ENCODE results near the gene ZDHHC19. TPM values are rescaled to one million over a fixed set of nuclear protein-coding genes. Genes with fewer than 3 reads are reported as not detected.

The ZDHHC19 gene
- total RNA-seq, 1 donor from 2014 or later, result not detected

DNA sequence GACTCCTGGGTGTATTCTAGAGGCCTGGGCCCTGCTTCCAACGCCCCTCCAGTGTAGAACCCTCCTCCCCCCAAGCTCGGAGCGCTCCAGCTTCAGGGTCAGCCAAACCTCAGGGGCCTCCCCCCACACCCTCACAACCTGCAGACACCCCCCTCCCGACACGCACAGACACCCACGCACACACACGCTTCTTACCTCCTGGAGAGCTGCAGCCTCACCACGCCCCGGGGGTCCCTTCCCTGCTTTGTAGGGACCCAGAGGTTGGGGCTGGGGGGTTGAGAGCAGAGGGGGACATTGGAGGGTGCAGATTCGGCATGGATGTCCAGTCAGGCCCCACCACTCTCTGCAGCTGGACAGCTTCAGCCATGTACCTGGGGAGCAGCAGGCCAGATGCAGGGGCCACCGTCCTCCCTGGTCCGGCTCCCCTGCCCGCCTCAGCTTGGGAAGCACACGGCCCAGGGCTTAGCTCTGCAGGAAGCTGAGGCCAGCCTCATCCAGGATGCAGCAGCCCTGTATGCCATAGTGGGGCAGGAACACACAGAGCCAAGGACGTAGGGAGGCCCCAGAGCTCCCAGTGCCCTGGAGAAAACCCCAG, 13.0 kb downstream of the ZDHHC19 start:
- Mint-ChIP-seq H3K4me3 (ENCODE audit: unreplicated experiment) (no peak overlapping the region), H3K36me3 (ENCODE audit: low read depth, unreplicated experiment) (no peaks in the 10 kb centered on the region), H3K9me3 (ENCODE audit: unreplicated experiment) (no peaks in the 10 kb centered on the region), H3K27me3 (ENCODE audit: low read depth, unreplicated experiment) (peaks cover 9% of the 10 kb centered on the region), H3K27ac (ENCODE audit: unreplicated experiment) (no peak overlapping the region), H3K4me1 (ENCODE audit: low read depth, unreplicated experiment) (no peaks in the 10 kb centered on the region)
- H3K9me3 ChIP-seq (ENCODE audit: insufficient read depth, low read depth, low read length), result no peaks in the 10 kb centered on the region
- H3K79me2 ChIP-seq (ENCODE audit: insufficient read depth, low read length), result no peaks in the 10 kb centered on the region
- no peak overlapping the region for H3K4me2 ChIP-seq (ENCODE audit: low read length)
- no peaks in the 10 kb centered on the region for H3K27me3 ChIP-seq (ENCODE audit: insufficient read depth, low read length)
- TF ChIP-seq EZH2 (IDR thresholded peaks at IDR 0.05; ENCODE audit: insufficient read depth, low read length), result no peak
- TF ChIP-seq, protein P1, sequence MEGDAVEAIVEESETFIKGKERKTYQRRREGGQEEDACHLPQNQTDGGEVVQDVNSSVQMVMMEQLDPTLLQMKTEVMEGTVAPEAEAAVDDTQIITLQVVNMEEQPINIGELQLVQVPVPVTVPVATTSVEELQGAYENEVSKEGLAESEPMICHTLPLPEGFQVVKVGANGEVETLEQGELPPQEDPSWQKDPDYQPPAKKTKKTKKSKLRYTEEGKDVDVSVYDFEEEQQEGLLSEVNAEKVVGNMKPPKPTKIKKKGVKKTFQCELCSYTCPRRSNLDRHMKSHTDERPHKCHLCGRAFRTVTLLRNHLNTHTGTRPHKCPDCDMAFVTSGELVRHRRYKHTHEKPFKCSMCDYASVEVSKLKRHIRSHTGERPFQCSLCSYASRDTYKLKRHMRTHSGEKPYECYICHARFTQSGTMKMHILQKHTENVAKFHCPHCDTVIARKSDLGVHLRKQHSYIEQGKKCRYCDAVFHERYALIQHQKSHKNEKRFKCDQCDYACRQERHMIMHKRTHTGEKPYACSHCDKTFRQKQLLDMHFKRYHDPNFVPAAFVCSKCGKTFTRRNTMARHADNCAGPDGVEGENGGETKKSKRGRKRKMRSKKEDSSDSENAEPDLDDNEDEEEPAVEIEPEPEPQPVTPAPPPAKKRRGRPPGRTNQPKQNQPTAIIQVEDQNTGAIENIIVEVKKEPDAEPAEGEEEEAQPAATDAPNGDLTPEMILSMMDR (IDR thresholded peaks at IDR 0.05; ENCODE audit: insufficient read depth, low read depth, low read length), result no peak
- no peaks in the 10 kb centered on the region for H4K20me1 ChIP-seq (ENCODE audit: insufficient read depth, low read length)
- H3K27ac ChIP-seq (ENCODE audit: low read depth, low read length), result no peak overlapping the region
- no peak for FAIRE-seq
- H2AFZ ChIP-seq (ENCODE audit: low read depth, low read length), result no peak overlapping the region
- no peak overlapping the region for H3K9ac ChIP-seq (ENCODE audit: low read length)
- H3K4me3 ChIP-seq (ENCODE audit: insufficient read depth, low read depth, low read length), result no peak overlapping the region
- H3K4me1 ChIP-seq (ENCODE audit: insufficient read depth, low read length), result peaks cover 5% of the 10 kb centered on the region
- DNase-seq (ENCODE audit: low read depth), result no peak
- no peaks in the 10 kb centered on the region for H3K36me3 ChIP-seq (ENCODE audit: insufficient read depth, low read length)

DNA sequence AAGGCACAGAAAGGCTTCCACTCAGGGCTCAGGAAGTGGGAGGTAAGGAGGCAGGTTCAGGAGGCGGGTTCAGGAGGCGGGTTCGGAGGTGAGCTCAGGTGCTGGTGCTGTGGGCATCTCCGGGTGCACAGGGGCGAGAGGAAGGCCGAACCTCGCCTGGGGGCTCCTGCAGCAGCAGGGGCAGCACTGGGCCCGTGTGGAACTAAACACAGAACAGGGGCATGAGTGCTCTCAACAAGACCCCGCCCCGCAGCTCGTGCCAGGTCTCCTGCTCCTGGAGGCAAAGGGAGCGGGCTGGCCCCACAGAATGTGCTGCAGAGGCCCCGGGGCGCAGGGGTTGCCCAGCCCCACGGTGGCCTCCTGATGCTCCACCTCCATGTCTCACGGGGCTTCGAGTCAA, 13.7 kb downstream of the ZDHHC19 start:
- Mint-ChIP-seq H3K4me3 (ENCODE audit: unreplicated experiment) (no peak overlapping the region), H3K4me1 (ENCODE audit: low read depth, unreplicated experiment) (no peaks in the 10 kb centered on the region), H3K27me3 (ENCODE audit: low read depth, unreplicated experiment) (peaks cover 9% of the 10 kb centered on the region), H3K9me3 (ENCODE audit: unreplicated experiment) (no peaks in the 10 kb centered on the region), H3K27ac (ENCODE audit: unreplicated experiment) (no peak overlapping the region), H3K36me3 (ENCODE audit: low read depth, unreplicated experiment) (no peaks in the 10 kb centered on the region)
- FAIRE-seq (no peak), DNase-seq (ENCODE audit: low read depth) (no peak)
- H3K4me2 ChIP-seq (ENCODE audit: low read length), result no peak overlapping the region
- peaks cover 3% of the 10 kb centered on the region for H3K4me1 ChIP-seq (ENCODE audit: insufficient read depth, low read length)
- H3K79me2 ChIP-seq (ENCODE audit: insufficient read depth, low read length), result no peaks in the 10 kb centered on the region
- no peak for TF ChIP-seq EZH2 (IDR thresholded peaks at IDR 0.05; ENCODE audit: insufficient read depth, low read length)
- TF ChIP-seq, protein P1 (IDR thresholded peaks at IDR 0.05; ENCODE audit: insufficient read depth, low read depth, low read length), result no peak
- no peaks in the 10 kb centered on the region for H3K27me3 ChIP-seq (ENCODE audit: insufficient read depth, low read length)
- no peaks in the 10 kb centered on the region for H3K36me3 ChIP-seq (ENCODE audit: insufficient read depth, low read length)
- no peak overlapping the region for H3K9ac ChIP-seq (ENCODE audit: low read length)
- H3K4me3 ChIP-seq (ENCODE audit: insufficient read depth, low read depth, low read length), result no peak overlapping the region
- no peak overlapping the region for H2AFZ ChIP-seq (ENCODE audit: low read depth, low read length)
- no peaks in the 10 kb centered on the region for H4K20me1 ChIP-seq (ENCODE audit: insufficient read depth, low read length)
- no peaks in the 10 kb centered on the region for H3K9me3 ChIP-seq (ENCODE audit: insufficient read depth, low read depth, low read length)
- H3K27ac ChIP-seq (ENCODE audit: low read depth, low read length), result no peak overlapping the region

DNA sequence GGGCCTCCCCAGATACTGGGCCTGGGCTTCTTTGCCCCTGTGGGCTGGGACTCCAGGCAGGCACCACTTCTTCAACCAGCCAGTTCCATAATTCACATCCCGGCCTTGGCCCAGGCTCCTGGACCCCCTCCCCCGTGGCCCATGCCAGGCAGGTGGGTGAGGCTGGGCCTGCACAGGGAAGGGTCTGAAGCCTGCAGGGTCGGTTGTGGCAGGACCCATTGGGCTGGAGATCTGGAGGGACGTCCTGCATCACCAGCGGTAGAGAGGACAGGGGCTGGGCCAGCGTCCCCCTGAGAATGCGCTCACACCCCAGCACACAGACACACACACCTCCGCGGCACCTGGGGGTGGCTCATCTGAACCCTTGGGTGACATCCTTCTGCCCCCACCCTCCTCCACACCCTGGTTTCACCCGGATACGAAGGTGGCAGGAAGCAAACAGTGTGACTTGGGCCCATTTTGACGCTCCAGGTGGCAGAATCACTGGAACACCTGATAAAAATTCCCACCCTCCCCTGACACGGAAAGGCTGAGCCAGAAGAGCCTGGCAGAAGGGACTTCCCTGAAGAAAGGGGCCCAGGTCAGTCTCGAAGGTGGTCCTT, 15.4 kb downstream of the ZDHHC19 start:
- no peaks in the 10 kb centered on the region for H4K20me1 ChIP-seq (ENCODE audit: insufficient read depth, low read length)
- H3K9me3 Mint-ChIP-seq (ENCODE audit: unreplicated experiment), result no peaks in the 10 kb centered on the region
- no peak for FAIRE-seq

More for the DNA sequence above, 15.4 kb downstream of the ZDHHC19 start:
- no peak overlapping the region for H3K4me3 Mint-ChIP-seq (ENCODE audit: unreplicated experiment)
- Histone ChIP-seq H3K27ac (ENCODE audit: low read depth, low read length) (no peak overlapping the region), H3K4me2 (ENCODE audit: low read length) (no peak overlapping the region), H2AFZ (ENCODE audit: low read depth, low read length) (no peak overlapping the region), H3K4me1 (ENCODE audit: insufficient read depth, low read length) (no peaks in the 10 kb centered on the region), H3K27me3 (ENCODE audit: insufficient read depth, low read length) (no peaks in the 10 kb centered on the region), H3K79me2 (ENCODE audit: insufficient read depth, low read length) (no peaks in the 10 kb centered on the region), H3K36me3 (ENCODE audit: insufficient read depth, low read length) (no peaks in the 10 kb centered on the region), H3K9ac (ENCODE audit: low read length) (no peak overlapping the region), H3K4me3 (ENCODE audit: insufficient read depth, low read depth, low read length) (no peak overlapping the region), H3K9me3 (ENCODE audit: insufficient read depth, low read depth, low read length) (no peaks in the 10 kb centered on the region)
- no peaks in the 10 kb centered on the region for H3K36me3 Mint-ChIP-seq (ENCODE audit: low read depth, unreplicated experiment)
- peaks cover 7% of the 10 kb centered on the region for H3K27me3 Mint-ChIP-seq (ENCODE audit: low read depth, unreplicated experiment)
- no peak for DNase-seq (ENCODE audit: low read depth)
- TF ChIP-seq, protein P1 (IDR thresholded peaks at IDR 0.05; ENCODE audit: insufficient read depth, low read depth, low read length), result no peak
- TF ChIP-seq EZH2 (IDR thresholded peaks at IDR 0.05; ENCODE audit: insufficient read depth, low read length), result no peak
- H3K27ac Mint-ChIP-seq (ENCODE audit: unreplicated experiment), result no peak overlapping the region
- H3K4me1 Mint-ChIP-seq (ENCODE audit: low read depth, unreplicated experiment), result no peaks in the 10 kb centered on the region

Data from astrocyte (in vitro differentiated cells and primary cell).